Naive thymus-derived CD4-positive, alpha-beta T cell (primary cell): ENCODE data around the gene DNM3. TPM values are rescaled to one million over a fixed set of nuclear protein-coding genes. Genes with fewer than 3 reads are reported as not detected.

Source experiments
- ATAC-seq: fragments of 150-1000 bp; cut with Tn5 transposase; 2 replicates; pipeline ENCODE4 v1.10.0; 2021; ENCODE audit warnings: mild to moderate bottlenecking, moderate library complexity
- CTCF ChIA-PET: fragments of 350-600 bp; sonication (Branson Sonifier 250); formaldehyde crosslinking; loops from one replicate; lab custom pipeline; 2021; ENCODE audit warnings: antibody characterized with exemption; lab: Charles Lee
- POLR2A ChIA-PET: fragments of 350-600 bp; sonication (Branson Sonifier 250); formaldehyde crosslinking; loops from one replicate; lab custom pipeline; 2021; ENCODE audit warnings: antibody characterized with exemption, inconsistent platforms; lab: Charles Lee
- DNase-seq, 9 donors: peaks; one replicate each; pipeline versions ENCODE4 v3.0.0 to v3.0.0-alpha.2; 2020 to 2022; ENCODE audit warnings: mixed read lengths in 1 of 9
- H3K27ac ChIP-seq: one replicate; pipeline ENCODE4 v1.7.0; 2013; ENCODE audit warnings: mild to moderate bottlenecking, low read depth, low read length, moderate library complexity
- H3K27me3 ChIP-seq, 2 donors: one replicate each; pipeline ENCODE4 v1.7.0; 2013; ENCODE audit warnings: low read length in 2 of 2, mild to moderate bottlenecking in 2 of 2, moderate library complexity in 2 of 2; ENCODE audit not compliant: control insufficient read depth in 2 of 2, insufficient read depth in 2 of 2
- H3K36me3 ChIP-seq, 3 experiments: 1 replicate in 2 of 3; 2 replicates in 1 of 3; pipeline ENCODE4 v1.7.0; 2013; ENCODE audit warnings: low read length in 3 of 3, mild to moderate bottlenecking in 3 of 3, moderate library complexity in 1 of 3; ENCODE audit not compliant: insufficient read depth in 3 of 3, control insufficient read depth in 2 of 3
- H3K4me1 ChIP-seq, 2 donors: one replicate each; pipeline ENCODE4 v1.7.0; 2013; ENCODE audit warnings: low read length in 2 of 2, mild to moderate bottlenecking in 2 of 2, moderate library complexity in 1 of 2; ENCODE audit not compliant: control insufficient read depth in 2 of 2, insufficient read depth in 2 of 2
- H3K4me3 ChIP-seq: 2 replicates; pipeline ENCODE4 v1.7.0; 2013; ENCODE audit warnings: mild to moderate bottlenecking, low read length
- H3K9me3 ChIP-seq, 3 experiments: 1 replicate in 2 of 3; 2 replicates in 1 of 3; pipeline ENCODE4 v1.7.0; 2013; ENCODE audit warnings: low read length in 3 of 3; ENCODE audit not compliant: control insufficient read depth in 2 of 3
- H3K27ac Mint-ChIP-seq, 9 donors: one replicate each; pipeline ENCODE4 v1.8.0; 2020 to 2022; ENCODE audit warnings: mixed read lengths in 9 of 9, mild to moderate bottlenecking in 8 of 9, moderate library complexity in 5 of 9, inconsistent platforms in 2 of 9
- H3K27me3 Mint-ChIP-seq, 5 donors: one replicate each; pipeline ENCODE4 v1.8.0; 2021 to 2022; ENCODE audit warnings: mixed read lengths in 5 of 5, mild to moderate bottlenecking in 1 of 5
- H3K36me3 Mint-ChIP-seq, 5 donors: one replicate each; pipeline ENCODE4 v1.8.0; 2020 to 2022; ENCODE audit warnings: mixed read lengths in 5 of 5, mild to moderate bottlenecking in 3 of 5, inconsistent platforms in 1 of 5
- H3K4me1 Mint-ChIP-seq, 7 donors: one replicate each; pipeline ENCODE4 v1.8.0; 2020 to 2022; ENCODE audit warnings: mixed read lengths in 7 of 7, mild to moderate bottlenecking in 3 of 7, inconsistent platforms in 1 of 7
- H3K4me3 Mint-ChIP-seq, 10 donors: one replicate each; pipeline ENCODE4 v1.8.0; 2020 to 2022; ENCODE audit warnings: mild to moderate bottlenecking in 10 of 10, mixed read lengths in 10 of 10, moderate library complexity in 6 of 10, inconsistent platforms in 2 of 10
- H3K9me3 Mint-ChIP-seq, 11 donors: one replicate each; pipeline ENCODE4 v1.8.0; 2020 to 2022; ENCODE audit warnings: mixed read lengths in 11 of 11, mild to moderate bottlenecking in 4 of 11, inconsistent platforms in 1 of 11, moderate library complexity in 1 of 11
- intact Hi-C, 2 donors: fragments of 100-400 bp; cut with micrococcal nuclease; formaldehyde crosslinking; loops; one replicate each; pipeline ENCODE4 v1.15.1; 2023
- polyA plus RNA-seq, 2 donors: library from polyadenylated mRNA; unstranded; fragments of 300-500 nt; fragmentation: Illumina TruSeq; gene quantifications; one replicate each; pipeline ENCODE4 v1.2.3, GENCODE V29; 2021
- total RNA-seq, 6 experiments: library from RNA in 5 of 6; stranded (reverse) in 5 of 6; gene quantifications; 1 replicate in 5 of 6; 2 replicates in 1 of 6; pipeline ENCODE4 v1.2.3 and lab custom pipeline; 2021 to 2026

DNM3 gene
- total and polyA plus RNA-seq, 7 experiments from 2014 or later: 1.2 to 2.5 (median 2.0) TPM

- POLR2A ChIA-PET: no interaction called here
- H3K27me3 ChIP-seq: no peaks in the 10 kb centered on the region
- H3K27me3 Mint-ChIP-seq: peaks cover 0 to 5% (median 0%) of the 10 kb centered on the region in 5 donors
- H3K4me1 ChIP-seq: peaks cover 0 to 3% of the 10 kb centered on the region in 2 donors
- DNase-seq (no peak), ATAC-seq (no peak)
- H3K27ac Mint-ChIP-seq: no peak overlapping the region
- no peaks in the 10 kb centered on the region for H3K9me3 Mint-ChIP-seq
- no peaks in the 10 kb centered on the region for H3K36me3 ChIP-seq
- peaks cover 0 to 4% (median 1%) of the 10 kb centered on the region in 5 donors for H3K36me3 Mint-ChIP-seq
- CTCF ChIA-PET: interaction anchor here (1.1 kb wide), 1 partner anchor 8 kb away, joined by 3 read pairs; no protein-coding TSS in a partner anchor
- H3K27ac ChIP-seq: no peak overlapping the region
- no peak overlapping the region for H3K4me3 Mint-ChIP-seq
- H3K4me3 ChIP-seq: no peak overlapping the region
- no peaks in the 10 kb centered on the region for H3K9me3 ChIP-seq
- peaks cover 0 to 14% (median 10%) of the 10 kb centered on the region in 7 donors for H3K4me1 Mint-ChIP-seq
- intact Hi-C loops: loop anchor here in 1 of 2 donors (5.0 kb wide), 1 partner anchor 162 kb away; no protein-coding TSS in a partner anchor
Measured at GRCh38 chr1:171809834-171810233, 31.5 kb upstream of the DNM3 start.

GRCh38 chr1:171811672-171812071 is 29.6 kb upstream of the DNM3 start:
- Mint-ChIP-seq H3K4me1 (peaks cover 0 to 4% (median 2%) of the 10 kb centered on the region in 7 donors), H3K27me3 (peaks cover 0 to 5% (median 0%) of the 10 kb centered on the region in 5 donors), H3K27ac (no peak overlapping the region), H3K9me3 (no peaks in the 10 kb centered on the region), H3K36me3 (peaks cover 0 to 6% (median under 1%) of the 10 kb centered on the region in 5 donors), H3K4me3 (no peak overlapping the region)
- DNase-seq: no peak
- Histone ChIP-seq H3K9me3 (no peaks in the 10 kb centered on the region), H3K4me3 (no peak overlapping the region), H3K27me3 (no peaks in the 10 kb centered on the region), H3K27ac (no peak overlapping the region), H3K4me1 (no peaks in the 10 kb centered on the region), H3K36me3 (no peaks in the 10 kb centered on the region)
- ChIA-PET CTCF (interaction anchor here (1.1 kb wide), 1 partner anchor 9 kb away, joined by 4 read pairs; no protein-coding TSS in a partner anchor), POLR2A (no interaction called here)
- intact Hi-C loops: loop anchor here in 1 of 2 donors (5.0 kb wide), 1 partner anchor 161 kb away; no protein-coding TSS in a partner anchor
- no peak for ATAC-seq

GRCh38 chr1:171814692-171815091 is 26.6 kb upstream of the DNM3 start:
- H3K4me1 Mint-ChIP-seq: peaks cover 0 to 18% (median 0%) of the 10 kb centered on the region in 7 donors
- Histone ChIP-seq H3K4me1 (no peaks in the 10 kb centered on the region), H3K27ac (no peak overlapping the region), H3K4me3 (no peak overlapping the region), H3K36me3 (no peaks in the 10 kb centered on the region), H3K27me3 (no peaks in the 10 kb centered on the region), H3K9me3 (no peaks in the 10 kb centered on the region)
- H3K36me3 Mint-ChIP-seq: peaks cover 0 to 6% (median 4%) of the 10 kb centered on the region in 5 donors
- ATAC-seq (no peak), DNase-seq (no peak)
- peak overlapping the region in 1 of 9 donors; percentile 6 for H3K27ac Mint-ChIP-seq
- peaks cover 0 to 9% (median 0%) of the 10 kb centered on the region in 5 donors for H3K27me3 Mint-ChIP-seq
- CTCF ChIA-PET: interaction anchor here (1.0 kb wide), 1 partner anchor 13 kb away, joined by 3 read pairs; no protein-coding TSS in a partner anchor
- POLR2A ChIA-PET: no interaction called here
- no peak overlapping the region for H3K4me3 Mint-ChIP-seq
- intact Hi-C loops: loop anchor here in 1 of 2 donors (5.0 kb wide), 1 partner anchor 158 kb away; no protein-coding TSS in a partner anchor
- H3K9me3 Mint-ChIP-seq: no peaks in the 10 kb centered on the region

GRCh38 chr1:171816300-171816901 is 24.9 kb upstream of the DNM3 start:
- ChIA-PET CTCF (no interaction called here), POLR2A (no interaction called here)
- Histone ChIP-seq H3K27ac (no peak overlapping the region), H3K36me3 (no peaks in the 10 kb centered on the region), H3K4me1 (no peaks in the 10 kb centered on the region), H3K4me3 (no peak overlapping the region), H3K9me3 (no peaks in the 10 kb centered on the region), H3K27me3 (no peaks in the 10 kb centered on the region)
- Mint-ChIP-seq H3K9me3 (no peaks in the 10 kb centered on the region), H3K4me1 (peaks cover 0 to 18% (median 0%) of the 10 kb centered on the region in 7 donors), H3K4me3 (no peak overlapping the region), H3K27me3 (peaks cover 0 to 5% (median 0%) of the 10 kb centered on the region in 5 donors), H3K36me3 (peaks cover 0 to 6% (median 4%) of the 10 kb centered on the region in 5 donors), H3K27ac (peak overlapping the region in 1 of 9 donors; percentile 71)
- ATAC-seq (no peak), DNase-seq (no peak)
- intact Hi-C loops: no loop called here

GRCh38 chr1:171817511-171818265 is 23.6 kb upstream of the DNM3 start:
- peaks cover 0 to 5% (median 0%) of the 10 kb centered on the region in 5 donors for H3K27me3 Mint-ChIP-seq
- ChIA-PET POLR2A (no interaction called here), CTCF (no interaction called here)
- H3K4me3 Mint-ChIP-seq: peak overlapping the region in 2 of 10 donors; percentile 42 to 62
- Histone ChIP-seq H3K9me3 (no peaks in the 10 kb centered on the region), H3K4me1 (no peaks in the 10 kb centered on the region), H3K36me3 (no peaks in the 10 kb centered on the region), H3K27ac (no peak overlapping the region), H3K4me3 (no peak overlapping the region), H3K27me3 (no peaks in the 10 kb centered on the region)
- intact Hi-C loops: no loop called here
- H3K27ac Mint-ChIP-seq: peak overlapping the region in 3 of 9 donors; percentile 48 to 76 (median 68)
- ATAC-seq (no peak), DNase-seq (peak in 1 of 9 donors; percentile 50)
- no peaks in the 10 kb centered on the region for H3K9me3 Mint-ChIP-seq
- H3K36me3 Mint-ChIP-seq: peaks cover 0 to 6% (median 4%) of the 10 kb centered on the region in 5 donors
- peaks cover 0 to 18% (median 0%) of the 10 kb centered on the region in 7 donors for H3K4me1 Mint-ChIP-seq

GRCh38 chr1:171819946-171820345 is 21.4 kb upstream of the DNM3 start:
- peaks cover 0 to 6% (median 3%) of the 10 kb centered on the region in 11 donors for H3K9me3 Mint-ChIP-seq
- ATAC-seq (no peak), DNase-seq (no peak)
- Histone ChIP-seq H3K27ac (no peak overlapping the region), H3K4me3 (no peak overlapping the region), H3K4me1 (no peaks in the 10 kb centered on the region), H3K9me3 (no peaks in the 10 kb centered on the region), H3K36me3 (no peaks in the 10 kb centered on the region), H3K27me3 (no peaks in the 10 kb centered on the region)
- no peak overlapping the region for H3K27ac Mint-ChIP-seq
- intact Hi-C loops: no loop called here
- H3K4me3 Mint-ChIP-seq: no peak overlapping the region
- CTCF ChIA-PET: no interaction called here
- POLR2A ChIA-PET: no interaction called here
- H3K27me3 Mint-ChIP-seq: peaks cover 0 to 5% (median 0%) of the 10 kb centered on the region in 5 donors
- H3K36me3 Mint-ChIP-seq: peaks cover 0 to 13% (median 6%) of the 10 kb centered on the region in 5 donors
- peaks cover 0 to 14% (median 0%) of the 10 kb centered on the region in 7 donors for H3K4me1 Mint-ChIP-seq
